AG04450 (cell line): Measurements from ENCODE around the gene PDS5A. TPM values are rescaled to one million over a fixed set of nuclear protein-coding genes. Genes with fewer than 3 reads are reported as not detected.

Experiments
- CTCF ChIA-PET: fragments of 300-600, 350-600 bp; formaldehyde crosslinking; extraction: SDS; loops from one replicate; lab custom pipeline; 2022; ENCODE audit warnings: antibody characterized with exemption, inconsistent platforms; lab: Charles Lee
- POLR2A ChIA-PET: fragments of 350-600 bp; formaldehyde crosslinking; extraction: SDS; loops from one replicate; lab custom pipeline; 2021; ENCODE audit warnings: antibody characterized with exemption, inconsistent platforms; lab: Yijun Ruan, JAX
- DNase-seq: peaks from one replicate; pipeline ENCODE4 v3.0.0-alpha.2; 2011; ENCODE audit warnings: low read depth, low spot score
- H3K27ac ChIP-seq: one replicate; pipeline ENCODE4 v1.5.1; 2012; ENCODE audit warnings: low read depth, low read length, control low read depth
- H3K27me3 ChIP-seq: one replicate; pipeline ENCODE4 v1.6.0; 2012; ENCODE audit warnings: low read length; ENCODE audit not compliant: control insufficient read depth, insufficient read depth
- H3K4me3 ChIP-seq: 2 replicates; pipeline ENCODE4 v1.5.1; 2011; ENCODE audit warnings: mild to moderate bottlenecking, low read depth, low read length, control low read depth
- H3K9me3 ChIP-seq: 2 replicates; pipeline ENCODE4 v1.5.1; 2012; ENCODE audit warnings: low read length; ENCODE audit not compliant: control insufficient read depth, insufficient read depth
- polyA plus RNA-seq: library from polyadenylated mRNA; depleted of rRNA; stranded (reverse); fragments of >200 nt; gene quantifications from 2 replicates; pipeline ENCODE4 v1.2.3, GENCODE V29; 2011
- TF ChIP-seq, protein P1 (sequence below): IDR thresholded peaks from 2 replicates; pipeline ENCODE4 v1.5.1; 2011; ENCODE audit warnings: low read depth, low read length, control low read depth, inconsistent platforms

Gene PDS5A
- polyA plus RNA-seq, 1 experiment: 49.5 TPM

DNA sequence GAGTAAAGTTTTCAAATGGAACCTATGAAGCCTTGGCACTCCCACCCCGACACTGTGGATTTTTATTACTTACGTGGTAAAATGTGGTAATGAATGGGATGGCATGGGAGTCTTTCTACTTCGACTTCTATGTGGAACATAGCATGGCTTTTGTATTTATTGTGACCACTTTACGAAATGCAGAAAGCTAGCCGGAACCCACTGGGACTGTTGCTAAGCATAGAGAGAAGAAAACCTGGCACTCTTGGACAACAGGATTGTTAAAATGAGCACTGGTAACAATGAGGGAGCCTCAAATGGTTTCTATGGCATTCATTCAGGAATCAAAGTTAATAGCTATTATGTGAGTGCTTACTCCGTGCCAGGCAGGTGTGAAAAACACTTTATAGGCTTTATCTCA is 113.3 kb downstream of the PDS5A start:
- CTCF ChIA-PET: interaction anchor here (1.5 kb wide), 1 partner anchor 404 kb away, joined by 3 read pairs; no protein-coding TSS in a partner anchor
- H3K27me3 ChIP-seq: no peaks in the 10 kb centered on the region
- no peaks in the 10 kb centered on the region for H3K9me3 ChIP-seq
- POLR2A ChIA-PET: interaction anchor here (0.6 kb wide), 1 partner anchor 22 kb away, joined by 4 read pairs; no protein-coding TSS in a partner anchor
- TF ChIP-seq, protein P1, sequence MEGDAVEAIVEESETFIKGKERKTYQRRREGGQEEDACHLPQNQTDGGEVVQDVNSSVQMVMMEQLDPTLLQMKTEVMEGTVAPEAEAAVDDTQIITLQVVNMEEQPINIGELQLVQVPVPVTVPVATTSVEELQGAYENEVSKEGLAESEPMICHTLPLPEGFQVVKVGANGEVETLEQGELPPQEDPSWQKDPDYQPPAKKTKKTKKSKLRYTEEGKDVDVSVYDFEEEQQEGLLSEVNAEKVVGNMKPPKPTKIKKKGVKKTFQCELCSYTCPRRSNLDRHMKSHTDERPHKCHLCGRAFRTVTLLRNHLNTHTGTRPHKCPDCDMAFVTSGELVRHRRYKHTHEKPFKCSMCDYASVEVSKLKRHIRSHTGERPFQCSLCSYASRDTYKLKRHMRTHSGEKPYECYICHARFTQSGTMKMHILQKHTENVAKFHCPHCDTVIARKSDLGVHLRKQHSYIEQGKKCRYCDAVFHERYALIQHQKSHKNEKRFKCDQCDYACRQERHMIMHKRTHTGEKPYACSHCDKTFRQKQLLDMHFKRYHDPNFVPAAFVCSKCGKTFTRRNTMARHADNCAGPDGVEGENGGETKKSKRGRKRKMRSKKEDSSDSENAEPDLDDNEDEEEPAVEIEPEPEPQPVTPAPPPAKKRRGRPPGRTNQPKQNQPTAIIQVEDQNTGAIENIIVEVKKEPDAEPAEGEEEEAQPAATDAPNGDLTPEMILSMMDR: no peak
- no peak overlapping the region for H3K4me3 ChIP-seq
- no peak overlapping the region for H3K27ac ChIP-seq
- DNase-seq: no peak

DNA sequence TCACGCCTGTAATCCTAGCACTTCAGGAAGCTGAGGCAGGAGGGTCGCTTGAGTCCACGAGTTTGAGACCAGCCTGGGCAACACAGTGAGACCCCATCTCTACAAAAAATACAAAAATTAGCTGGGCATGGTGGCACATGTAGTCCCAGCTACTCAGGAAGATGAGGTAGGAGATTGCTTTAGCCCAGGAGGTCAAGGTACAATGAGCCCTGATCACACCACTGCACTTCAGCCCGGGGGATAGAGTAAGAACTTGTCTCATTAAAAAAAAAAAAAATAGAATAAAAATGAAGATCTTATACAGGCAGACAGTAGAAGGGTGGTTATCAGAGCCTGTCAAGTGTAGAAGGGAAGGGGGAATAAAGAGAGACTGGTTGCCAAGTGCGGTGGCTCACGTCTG is 116.9 kb downstream of the PDS5A start:
- H3K4me3 ChIP-seq: no peak overlapping the region
- ChIA-PET POLR2A (no interaction called here), CTCF (no interaction called here)
- DNase-seq: no peak
- TF ChIP-seq, protein P1: no peak
- H3K9me3 ChIP-seq: 0 out of 2 replicates have a peak, but pooled peaks cover 2% of the 10 kb centered on the region
- H3K27me3 ChIP-seq: no peaks in the 10 kb centered on the region
- H3K27ac ChIP-seq: no peak overlapping the region

DNA sequence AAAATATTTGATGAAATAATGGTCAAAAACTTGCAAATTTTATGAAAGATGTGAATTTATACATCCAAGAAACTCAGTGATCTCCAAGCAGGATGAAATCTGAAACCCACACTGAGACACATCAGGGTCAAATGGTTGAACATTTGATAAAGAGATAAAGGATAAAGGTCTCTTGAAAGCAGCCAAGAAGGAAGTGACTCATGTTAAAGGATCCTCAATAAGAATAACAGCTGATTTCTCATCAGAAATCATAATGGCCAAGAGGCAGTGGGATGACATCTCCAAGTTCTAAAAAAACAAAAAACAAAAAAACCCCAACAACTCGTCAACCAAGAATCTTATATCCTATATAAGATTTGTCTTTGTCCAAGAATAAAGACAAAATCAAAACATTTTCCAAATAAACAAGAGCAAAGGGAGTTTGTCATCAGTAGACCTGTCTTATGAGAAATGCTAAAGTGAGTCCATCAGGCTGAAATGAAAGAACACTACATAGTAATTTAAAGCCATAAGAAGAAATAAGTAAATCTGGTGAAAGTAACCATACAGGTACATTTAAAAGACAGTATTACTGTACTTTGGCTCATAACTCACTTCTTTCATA is 121.7 kb downstream of the PDS5A start:
- TF ChIP-seq, protein P1: no peak
- no peak overlapping the region for H3K4me3 ChIP-seq
- 0 out of 2 replicates have a peak, but pooled peaks cover 2% of the 10 kb centered on the region for H3K9me3 ChIP-seq
- DNase-seq: no peak
- ChIA-PET POLR2A (no interaction called here), CTCF (no interaction called here)
- H3K27ac ChIP-seq: no peak overlapping the region
- no peaks in the 10 kb centered on the region for H3K27me3 ChIP-seq

DNA sequence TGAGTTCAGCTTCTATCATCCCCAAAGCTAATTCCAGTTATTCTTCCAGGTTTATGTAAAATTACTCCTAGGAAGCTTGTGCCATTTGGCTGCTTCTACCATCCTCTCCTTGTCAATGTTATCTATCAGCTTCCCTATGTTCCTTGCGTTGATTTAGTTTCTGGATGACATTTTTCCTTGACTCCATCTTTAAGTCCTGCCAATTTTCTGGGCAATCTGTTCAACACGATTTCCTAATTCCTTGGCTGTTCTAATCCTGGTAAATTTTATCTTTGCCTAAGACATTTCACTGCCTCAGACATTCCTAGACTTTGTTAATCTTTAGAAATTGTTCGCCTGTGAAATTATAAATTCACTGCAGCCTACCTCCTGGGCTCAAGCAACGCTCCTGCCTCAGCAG is 125.1 kb downstream of the PDS5A start:
- ChIA-PET CTCF (no interaction called here), POLR2A (interaction anchor here (0.6 kb wide), 1 partner anchor 120 kb away, joined by 6 read pairs; no protein-coding TSS in a partner anchor)
- H3K27ac ChIP-seq: no peak overlapping the region
- H3K9me3 ChIP-seq: 0 out of 2 replicates have a peak, but pooled peaks cover 2% of the 10 kb centered on the region
- DNase-seq: no peak
- TF ChIP-seq, protein P1: no peak
- H3K27me3 ChIP-seq: no peaks in the 10 kb centered on the region
- H3K4me3 ChIP-seq: no peak overlapping the region

DNA sequence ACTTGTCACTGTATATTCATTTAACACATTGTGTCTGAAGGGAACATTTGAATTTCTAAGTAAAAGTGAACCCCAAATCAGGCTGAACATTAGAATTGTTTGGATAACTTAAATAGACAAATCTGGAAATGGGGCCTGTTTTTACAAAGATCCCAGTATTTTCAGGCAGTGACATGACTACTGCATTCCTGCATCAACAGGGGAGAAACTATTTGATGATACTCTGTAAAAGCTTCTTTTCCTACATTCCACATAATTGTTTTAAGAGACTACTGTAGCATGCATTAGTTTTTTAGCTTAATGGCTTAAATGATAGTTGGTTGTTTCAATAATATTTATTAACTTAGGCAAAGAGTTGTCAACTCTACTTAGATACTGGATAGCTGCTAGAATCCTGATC is 127.0 kb downstream of the PDS5A start:
- ChIA-PET POLR2A (no interaction called here), CTCF (interaction anchor here (0.5 to 1.0 kb wide), 3 partner anchors 53 to 209 kb away, joined by 3 to 4 read pairs (median 3); no protein-coding TSS in a partner anchor)
- no peak overlapping the region for H3K27ac ChIP-seq
- H3K4me3 ChIP-seq: no peak overlapping the region
- TF ChIP-seq, protein P1: no peak
- no peaks in the 10 kb centered on the region for H3K9me3 ChIP-seq
- no peaks in the 10 kb centered on the region for H3K27me3 ChIP-seq
- no peak for DNase-seq
